IMR-90 (cell line): ENCODE data around the gene CARMIL1. TPM values are rescaled to one million over a fixed set of nuclear protein-coding genes. Genes with fewer than 3 reads are reported as not detected.

Experiments used
- ATAC-seq: fragments of 200-7000 bp; cut with Tn5 transposase; 2 replicates; pipeline ENCODE4 v1.9.1; 2020; ENCODE audit warnings: low read depth, mild to moderate bottlenecking, moderate library complexity
- BruUV-seq: library from RNA; stranded (reverse); fragments of 400-500 nt; replicated peaks from 2 replicates; lab custom pipeline; 2021; lab: Mats Ljungman, UMichigan
- CTCF ChIA-PET: fragments of 300-600 bp; formaldehyde crosslinking; extraction: SDS; loops from one replicate; lab custom pipeline; 2021; ENCODE audit warnings: antibody characterized with exemption; lab: Yijun Ruan, JAX
- POLR2A ChIA-PET: fragments of 300-600 bp; sonication (Branson Sonifier 250); formaldehyde crosslinking; loops from one replicate; lab custom pipeline; 2022; ENCODE audit warnings: antibody characterized with exemption; ENCODE audit not compliant: unreplicated experiment; lab: Charles Lee
- DNase-seq: peaks from one replicate; pipeline ENCODE4 v3.0.0; 2013
- H2AFZ ChIP-seq: replicated peaks from 2 replicates; pipeline ENCODE3; 2013; ENCODE audit warnings: low read length, mild to moderate bottlenecking; ENCODE audit not compliant: poor library complexity
- H2AK5ac ChIP-seq: 2 replicates; pipeline ENCODE4 v1.6.1; 2013; ENCODE audit warnings: low read depth, low read length, inconsistent platforms
- H2AK9ac ChIP-seq: replicated peaks from 2 replicates; pipeline ENCODE3; 2013; ENCODE audit warnings: mild to moderate bottlenecking, low read depth, low read length, moderate library complexity; ENCODE audit not compliant: poor library complexity
- H2BK120ac ChIP-seq: 2 replicates; pipeline ENCODE4 v1.6.1; 2013; ENCODE audit warnings: low read depth, low read length, inconsistent platforms
- H2BK15ac ChIP-seq: 3 replicates; pipeline ENCODE4 v1.6.1; 2013; ENCODE audit warnings: low read depth, low read length, inconsistent platforms
- H2BK20ac ChIP-seq: 2 replicates; pipeline ENCODE4 v1.6.1; 2013; ENCODE audit warnings: low read depth, mild to moderate bottlenecking, inconsistent platforms, low read length, moderate library complexity
- H2BK5ac ChIP-seq: 2 replicates; pipeline ENCODE4 v1.6.1; 2013; ENCODE audit warnings: mild to moderate bottlenecking, low read depth, low read length, inconsistent platforms; ENCODE audit not compliant: poor library complexity, severe bottlenecking
- H3K14ac ChIP-seq: replicated peaks from 2 replicates; pipeline ENCODE4 v1.6.1; 2013; ENCODE audit warnings: low read depth, low read length, inconsistent platforms
- H3K18ac ChIP-seq: 2 replicates; pipeline ENCODE4 v1.6.1; 2013; ENCODE audit warnings: low read depth, low read length, control low read depth
- H3K23ac ChIP-seq: 2 replicates; pipeline ENCODE4 v1.6.1; 2013; ENCODE audit warnings: low read depth, low read length, inconsistent platforms
- H3K27ac ChIP-seq: 2 replicates; pipeline ENCODE4 v1.5.1; 2013; ENCODE audit warnings: mild to moderate bottlenecking, control low read depth, low read length; ENCODE audit not compliant: insufficient read depth
- H3K27me3 ChIP-seq: 2 replicates; pipeline ENCODE4 v1.6.1; 2013; ENCODE audit warnings: low read length; ENCODE audit not compliant: control insufficient read depth, insufficient read depth
- H3K36me3 ChIP-seq: 2 replicates; pipeline ENCODE4 v1.6.1; 2013; ENCODE audit warnings: low read length, mixed read lengths; ENCODE audit not compliant: control insufficient read depth, insufficient read depth
- H3K4ac ChIP-seq: 2 replicates; pipeline ENCODE4 v1.6.1; 2013; ENCODE audit warnings: low read depth, low read length, inconsistent platforms
- H3K4me1 ChIP-seq: 2 replicates; pipeline ENCODE4 v1.6.1; 2013; ENCODE audit warnings: low read length, mixed read lengths; ENCODE audit not compliant: control insufficient read depth, insufficient read depth
- H3K4me2 ChIP-seq: 2 replicates; pipeline ENCODE4 v1.6.1; 2013; ENCODE audit warnings: low read depth, mild to moderate bottlenecking, control low read depth, low read length, moderate library complexity
- H3K4me3 ChIP-seq: 2 replicates; pipeline ENCODE4 v1.5.1; 2013; ENCODE audit warnings: low read depth, mild to moderate bottlenecking, control low read depth, low read length, moderate library complexity; ENCODE audit not compliant: insufficient read depth
- H3K56ac ChIP-seq: 2 replicates; pipeline ENCODE4 v1.6.1; 2013; ENCODE audit warnings: low read length, inconsistent platforms; ENCODE audit not compliant: insufficient read depth; ENCODE audit errors: extremely low read depth
- H3K79me1 ChIP-seq, 2 experiments: 2 replicates each; pipeline ENCODE4 v1.6.1; 2013; ENCODE audit warnings: low read length in 2 of 2, inconsistent platforms in 1 of 2, low read depth in 1 of 2
- H3K9ac ChIP-seq: 2 replicates; pipeline ENCODE4 v1.6.1; 2013; ENCODE audit warnings: low read depth, low read length, control low read depth
- H3K9me1 ChIP-seq: 2 replicates; pipeline ENCODE4 v1.6.1; 2013; ENCODE audit warnings: low read length, inconsistent platforms; ENCODE audit not compliant: insufficient read depth
- H3K9me3 ChIP-seq: 2 replicates; pipeline ENCODE4 v1.6.1; 2013; ENCODE audit warnings: low read length; ENCODE audit not compliant: control insufficient read depth, insufficient read depth
- H4K20me1 ChIP-seq: 2 replicates; pipeline ENCODE4 v1.6.1; 2013; ENCODE audit warnings: low read length, inconsistent platforms; ENCODE audit not compliant: insufficient read depth
- H4K5ac ChIP-seq: 2 replicates; pipeline ENCODE4 v1.6.1; 2013; ENCODE audit warnings: mild to moderate bottlenecking, low read depth, low read length, control low read depth
- H4K8ac ChIP-seq, 2 experiments: 2 replicates each; pipeline ENCODE4 v1.6.1; 2013; ENCODE audit warnings: low read depth in 2 of 2, low read length in 2 of 2, control low read depth in 1 of 2, inconsistent platforms in 1 of 2
- H4K91ac ChIP-seq: 2 replicates; pipeline ENCODE4 v1.6.1; 2013; ENCODE audit warnings: low read depth, low read length, inconsistent platforms; ENCODE audit not compliant: insufficient read depth
- CEBPB ChIP-seq: IDR thresholded peaks from 2 replicates; pipeline ENCODE4 v1.6.1; 2012; ENCODE audit warnings: low read depth, low read length, improper control_type of control experiment
- CHD1 ChIP-seq: IDR thresholded peaks from 2 replicates; pipeline ENCODE4 v1.6.1; 2012; ENCODE audit warnings: low read depth, low read length, improper control_type of control experiment
- CTCF ChIP-seq: conservative IDR thresholded peaks from 2 replicates; pipeline ENCODE4 v1.5.1; 2012; ENCODE audit warnings: mild to moderate bottlenecking, low read depth, low read length, improper control_type of control experiment
- FOS ChIP-seq: fragments of 150-350 bp; IDR thresholded peaks from 2 replicates; pipeline ENCODE4 v1.6.1; 2016; ENCODE audit warnings: low read depth, low read length
- MAFK ChIP-seq: IDR thresholded peaks from 2 replicates; pipeline ENCODE4 v1.6.1; 2012; ENCODE audit warnings: low read depth, low read length, improper control_type of control experiment
- MAZ ChIP-seq: IDR thresholded peaks from 2 replicates; pipeline ENCODE4 v1.6.1; 2012; ENCODE audit warnings: low read depth, mild to moderate bottlenecking, low read length, improper control_type of control experiment, moderate library complexity, borderline replicate concordance
- RFX5 ChIP-seq: IDR thresholded peaks from 2 replicates; pipeline ENCODE4 v1.8.0; 2012; ENCODE audit warnings: low read depth, mild to moderate bottlenecking, low read length, moderate library complexity
- USF2 ChIP-seq: fragments of 150-350 bp; IDR thresholded peaks from 2 replicates; pipeline ENCODE4 v1.6.1; 2017; ENCODE audit warnings: mild to moderate bottlenecking, antibody characterized with exemption, low read length, low read depth
- WGBS, 2 experiments: methylation state at CpG; one replicate each; pipeline versions ENCODE4 v1.1.5 to v1.1.7; 2013; ENCODE audit warnings: missing lambda C conversion rate in 2 of 2; ENCODE audit not compliant: insufficient read length in 1 of 2; ENCODE audit errors: extremely low coverage in 2 of 2; 5-methylcytosine and 5-hydroxymethylcytosine counted together
- dilution Hi-C: fragments of 300-500 bp; cut with HindIII; formaldehyde crosslinking; loops from one replicate; pipeline ENCODE4 v1.14.3; 2018; ENCODE audit warnings: low sequenced_read_pairs; ENCODE audit not compliant: unreplicated experiment
- in situ Hi-C: fragments of 300-500 bp; cut with MboI; formaldehyde crosslinking; loops from 3 replicates; pipeline ENCODE4 v1.14.3; 2019; ENCODE audit warnings: low sequenced_read_pairs, inconsistent platforms, mixed read lengths
- intact Hi-C: fragments of 100-400 bp; cut with micrococcal nuclease; formaldehyde crosslinking; loops from 2 replicates; pipeline ENCODE4 v1.10.0; 2022
- polyA plus RNA-seq, 3 experiments: library from polyadenylated mRNA; depleted of rRNA; stranded (reverse); fragments of >200 nt; gene quantifications; 2 replicates each; pipeline ENCODE4 v1.2.3, GENCODE V29; 2012; ENCODE audit warnings: low replicate concordance in 1 of 3
- total RNA-seq: library from RNA; depleted of rRNA; stranded (reverse); fragments of >200 nt; gene quantifications from 2 replicates; pipeline ENCODE4 v1.2.3, GENCODE V29; 2012

Gene CARMIL1
- total and polyA plus RNA-seq, 2 of the 4 experiments (the other 2 are of a cell fraction), result 1.3 to 2.9 TPM

- Histone ChIP-seq H3K4ac (no peak overlapping the region), H3K56ac (no peak overlapping the region), H2BK15ac (no peak overlapping the region), H3K9me1 (0 out of 2 replicates have a peak, but pooled peaks cover 2% of the 10 kb centered on the region), H3K27ac (no peak overlapping the region), H4K20me1 (no peaks in the 10 kb centered on the region), H2AK9ac (no peak overlapping the region), H3K9ac (no peak overlapping the region), H3K79me1 (no peaks in the 10 kb centered on the region), H2AFZ (no peak overlapping the region), H3K4me1 (no peaks in the 10 kb centered on the region), H3K36me3 (no peaks in the 10 kb centered on the region), H2AK5ac (no peak overlapping the region), H2BK20ac (no peak overlapping the region), H3K9me3 (no peaks in the 10 kb centered on the region), H4K5ac (no peak overlapping the region), H3K4me3 (no peak overlapping the region), H3K14ac (no peak overlapping the region), H2BK5ac (no peak overlapping the region), H3K4me2 (no peak overlapping the region), H3K18ac (no peak overlapping the region), H3K27me3 (no peaks in the 10 kb centered on the region), H3K23ac (no peak overlapping the region), H4K91ac (no peak overlapping the region), H2BK120ac (no peak overlapping the region), H4K8ac (no peak overlapping the region)
- dilution Hi-C loops (no loop called here), intact Hi-C loops (no loop called here), in situ Hi-C loops (no loop called here)
- WGBS, 2 experiments, result no CpG with 5 or more reads among the region's 3 CpGs
- POLR2A ChIA-PET, result no interaction called here
- ATAC-seq (no peak), DNase-seq (no peak)
- CTCF ChIA-PET, result no interaction called here
- TF ChIP-seq FOS (no peak), CEBPB (no peak), MAZ (no peak), CTCF (0 out of 2 replicates have a peak, but pooled peaks have one; percentile 11), RFX5 (no peak), MAFK (no peak), CHD1 (no peak), USF2 (no peak)
- no TSS peak for BruUV-seq
These were observed 193.1 kb downstream of the CARMIL1 start for GRCh38 chr6:25472306-25472705.
